OCI-LY7 (cell line): ENCODE measurements around the gene CORO2A.

Experiments used
- EZH2phosphoT487 ChIP-seq: fragments of 200-600 bp; sonication (generic); IDR thresholded peaks from 2 replicates; pipeline ENCODE4 v1.6.1; 2018; ENCODE audit warnings: low read depth, borderline replicate concordance, mild to moderate bottlenecking, mixed run types, antibody characterized with exemption, low read length, moderate library complexity, mixed read lengths
- TF ChIP-seq, protein P1 (sequence below): fragments of 200-600 bp; sonication (generic); conservative IDR thresholded peaks from 2 replicates; pipeline ENCODE4 v1.5.1; 2014; ENCODE audit warnings: mild to moderate bottlenecking, antibody characterized with exemption, low read length, moderate library complexity, mixed read lengths

DNA sequence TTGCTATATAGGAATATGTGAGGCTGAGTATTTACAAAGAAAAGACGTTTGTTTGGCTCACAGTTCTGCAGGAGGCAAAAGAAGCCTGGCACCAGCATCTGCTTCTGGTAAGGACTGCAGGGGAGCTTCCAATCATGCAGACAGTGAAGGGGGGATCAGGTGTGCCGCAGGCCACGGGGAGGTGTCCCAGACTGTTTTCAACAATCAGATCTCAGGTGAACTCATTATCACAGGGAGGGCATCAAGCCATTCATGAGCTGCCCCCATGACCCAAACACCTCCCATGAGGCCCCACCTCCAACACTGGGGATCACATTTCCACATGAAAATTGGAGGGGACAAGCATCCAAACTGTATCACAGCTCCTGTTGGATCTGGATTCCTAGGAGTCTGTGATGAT is 43.0 kb downstream of the CORO2A start:
- TF ChIP-seq, protein P1, sequence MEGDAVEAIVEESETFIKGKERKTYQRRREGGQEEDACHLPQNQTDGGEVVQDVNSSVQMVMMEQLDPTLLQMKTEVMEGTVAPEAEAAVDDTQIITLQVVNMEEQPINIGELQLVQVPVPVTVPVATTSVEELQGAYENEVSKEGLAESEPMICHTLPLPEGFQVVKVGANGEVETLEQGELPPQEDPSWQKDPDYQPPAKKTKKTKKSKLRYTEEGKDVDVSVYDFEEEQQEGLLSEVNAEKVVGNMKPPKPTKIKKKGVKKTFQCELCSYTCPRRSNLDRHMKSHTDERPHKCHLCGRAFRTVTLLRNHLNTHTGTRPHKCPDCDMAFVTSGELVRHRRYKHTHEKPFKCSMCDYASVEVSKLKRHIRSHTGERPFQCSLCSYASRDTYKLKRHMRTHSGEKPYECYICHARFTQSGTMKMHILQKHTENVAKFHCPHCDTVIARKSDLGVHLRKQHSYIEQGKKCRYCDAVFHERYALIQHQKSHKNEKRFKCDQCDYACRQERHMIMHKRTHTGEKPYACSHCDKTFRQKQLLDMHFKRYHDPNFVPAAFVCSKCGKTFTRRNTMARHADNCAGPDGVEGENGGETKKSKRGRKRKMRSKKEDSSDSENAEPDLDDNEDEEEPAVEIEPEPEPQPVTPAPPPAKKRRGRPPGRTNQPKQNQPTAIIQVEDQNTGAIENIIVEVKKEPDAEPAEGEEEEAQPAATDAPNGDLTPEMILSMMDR: no peak
- no peak for TF ChIP-seq EZH2phosphoT487
